Thyroid gland (tissue), 4 donors: ENCODE measurements around the gene LSM8.

Experiments
- POLR2A ChIP-seq, 2 donors: fragments of 450-650 bp; IDR thresholded peaks; one replicate each; pipeline ENCODE4 v1.6.1; 2017; ENCODE audit warnings: antibody characterized with exemption in 2 of 2, mild to moderate bottlenecking in 2 of 2, moderate library complexity in 1 of 2
- TF ChIP-seq, protein P1 (sequence below), 6 experiments: fragments of 200-600 bp in 3 of 6; fragments of 450-650 bp in 3 of 6; sonication (generic) in 3 of 6; IDR thresholded peaks; one replicate each; pipeline ENCODE4 v1.5.1; 2016 to 2019; ENCODE audit warnings: antibody characterized with exemption in 6 of 6, mild to moderate bottlenecking in 2 of 6, inconsistent platforms in 1 of 6, moderate library complexity in 1 of 6

DNA sequence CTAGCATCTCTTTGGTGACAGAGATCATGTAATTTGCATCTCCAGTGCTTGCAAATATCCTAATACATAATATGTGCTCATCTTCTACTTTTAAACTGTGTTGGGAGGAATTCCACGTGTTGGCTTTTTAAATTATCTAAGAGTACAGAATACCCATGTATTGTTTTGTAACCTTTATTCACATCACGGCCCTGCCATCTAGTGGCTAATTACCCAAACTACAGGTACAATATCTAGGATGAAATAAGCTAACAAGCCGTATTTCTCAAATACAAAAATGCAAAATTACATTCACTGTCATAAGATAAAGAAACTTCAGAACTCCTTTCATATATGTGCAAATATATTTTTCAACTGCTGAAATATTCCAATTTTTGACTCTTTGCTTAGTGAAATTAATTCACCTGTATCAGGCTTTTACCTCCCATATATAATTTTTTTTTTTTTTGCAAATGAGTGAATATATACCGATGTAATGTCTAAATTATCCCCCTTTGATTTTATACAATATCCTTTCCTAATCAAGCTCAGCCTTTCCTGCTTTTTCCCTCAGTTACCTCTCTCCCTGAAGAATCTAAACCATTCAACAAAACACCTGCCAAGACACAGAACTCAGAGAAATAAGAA is 30.3 kb upstream of the LSM8 start:
- TF ChIP-seq, protein P1, sequence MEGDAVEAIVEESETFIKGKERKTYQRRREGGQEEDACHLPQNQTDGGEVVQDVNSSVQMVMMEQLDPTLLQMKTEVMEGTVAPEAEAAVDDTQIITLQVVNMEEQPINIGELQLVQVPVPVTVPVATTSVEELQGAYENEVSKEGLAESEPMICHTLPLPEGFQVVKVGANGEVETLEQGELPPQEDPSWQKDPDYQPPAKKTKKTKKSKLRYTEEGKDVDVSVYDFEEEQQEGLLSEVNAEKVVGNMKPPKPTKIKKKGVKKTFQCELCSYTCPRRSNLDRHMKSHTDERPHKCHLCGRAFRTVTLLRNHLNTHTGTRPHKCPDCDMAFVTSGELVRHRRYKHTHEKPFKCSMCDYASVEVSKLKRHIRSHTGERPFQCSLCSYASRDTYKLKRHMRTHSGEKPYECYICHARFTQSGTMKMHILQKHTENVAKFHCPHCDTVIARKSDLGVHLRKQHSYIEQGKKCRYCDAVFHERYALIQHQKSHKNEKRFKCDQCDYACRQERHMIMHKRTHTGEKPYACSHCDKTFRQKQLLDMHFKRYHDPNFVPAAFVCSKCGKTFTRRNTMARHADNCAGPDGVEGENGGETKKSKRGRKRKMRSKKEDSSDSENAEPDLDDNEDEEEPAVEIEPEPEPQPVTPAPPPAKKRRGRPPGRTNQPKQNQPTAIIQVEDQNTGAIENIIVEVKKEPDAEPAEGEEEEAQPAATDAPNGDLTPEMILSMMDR (IDR thresholded peaks at IDR 0.05), result peak in 3 of 6 experiments; percentile 42 to 46 (median 44)
- TF ChIP-seq POLR2A (IDR thresholded peaks at IDR 0.05), result no peak
